Astrocyte (in vitro differentiated cells and primary cell): ENCODE results near the gene EIF3L. TPM values are rescaled to one million over a fixed set of nuclear protein-coding genes. Genes with fewer than 3 reads are reported as not detected.

Experiments
- DNase-seq: peaks from one replicate; pipeline ENCODE4 v3.0.0-alpha.2; 2010; ENCODE audit warnings: low read depth
- FAIRE-seq: peaks from 2 replicates; lab custom pipeline; 2011; peaks lifted over from hg19 to GRCh38; lab: Jason Lieb, UNC
- H2AFZ ChIP-seq: 2 replicates; pipeline ENCODE4 v1.6.0; 2012; ENCODE audit warnings: low read depth, low read length, inconsistent platforms
- H3K27ac ChIP-seq: 2 replicates; pipeline ENCODE4 v1.5.1; 2011; ENCODE audit warnings: low read depth, low read length, inconsistent platforms
- H3K27me3 ChIP-seq: 2 replicates; pipeline ENCODE4 v1.6.0; 2011; ENCODE audit warnings: low read length, inconsistent platforms; ENCODE audit not compliant: insufficient read depth
- H3K36me3 ChIP-seq: 2 replicates; pipeline ENCODE4 v1.5.1; 2011; ENCODE audit warnings: low read length, inconsistent platforms; ENCODE audit not compliant: insufficient read depth
- H3K4me1 ChIP-seq: 2 replicates; pipeline ENCODE4 v1.5.1; 2011; ENCODE audit warnings: low read length, inconsistent platforms; ENCODE audit not compliant: insufficient read depth
- H3K4me2 ChIP-seq: 2 replicates; pipeline ENCODE4 v1.6.0; 2012; ENCODE audit warnings: low read length, inconsistent platforms
- H3K4me3 ChIP-seq: 2 replicates; pipeline ENCODE4 v1.5.1; 2011; ENCODE audit warnings: low read depth, mild to moderate bottlenecking, low read length, inconsistent platforms; ENCODE audit not compliant: insufficient read depth
- H3K79me2 ChIP-seq: 2 replicates; pipeline ENCODE4 v1.6.0; 2012; ENCODE audit warnings: mild to moderate bottlenecking, low read length, inconsistent platforms; ENCODE audit not compliant: insufficient read depth
- H3K9ac ChIP-seq: 2 replicates; pipeline ENCODE4 v1.6.0; 2012; ENCODE audit warnings: mild to moderate bottlenecking, low read length, inconsistent platforms
- H3K9me3 ChIP-seq: 2 replicates; pipeline ENCODE4 v1.5.1; 2012; ENCODE audit warnings: low read depth, mild to moderate bottlenecking, low read length, inconsistent platforms; ENCODE audit not compliant: insufficient read depth
- H4K20me1 ChIP-seq: 2 replicates; pipeline ENCODE4 v1.6.0; 2012; ENCODE audit warnings: low read length, inconsistent platforms; ENCODE audit not compliant: insufficient read depth
- H3K27ac Mint-ChIP-seq: one replicate; pipeline ENCODE4 v1.8.0; 2021; ENCODE audit warnings: mild to moderate bottlenecking, mixed read lengths; ENCODE audit not compliant: unreplicated experiment
- H3K27me3 Mint-ChIP-seq: one replicate; pipeline ENCODE4 v1.8.0; 2021; ENCODE audit warnings: low read depth, mixed read lengths; ENCODE audit not compliant: unreplicated experiment
- H3K36me3 Mint-ChIP-seq: one replicate; pipeline ENCODE4 v1.8.0; 2021; ENCODE audit warnings: low read depth, mixed read lengths; ENCODE audit not compliant: unreplicated experiment
- H3K4me1 Mint-ChIP-seq: one replicate; pipeline ENCODE4 v1.8.0; 2021; ENCODE audit warnings: low read depth, mixed read lengths; ENCODE audit not compliant: unreplicated experiment
- H3K4me3 Mint-ChIP-seq: one replicate; pipeline ENCODE4 v1.8.0; 2021; ENCODE audit warnings: mild to moderate bottlenecking, moderate library complexity, mixed read lengths; ENCODE audit not compliant: unreplicated experiment
- H3K9me3 Mint-ChIP-seq: one replicate; pipeline ENCODE4 v1.8.0; 2021; ENCODE audit warnings: mild to moderate bottlenecking, mixed read lengths; ENCODE audit not compliant: unreplicated experiment
- EZH2 ChIP-seq: IDR thresholded peaks from 2 replicates; pipeline ENCODE4 v1.6.1; 2012; ENCODE audit warnings: mild to moderate bottlenecking, low read length, inconsistent platforms; ENCODE audit not compliant: insufficient read depth
- total RNA-seq: library from RNA; stranded (reverse); gene quantifications from 2 replicates; pipeline ENCODE4 v1.2.1, GENCODE V29; 2021
- TF ChIP-seq, protein P1 (sequence below): IDR thresholded peaks from 2 replicates; pipeline ENCODE4 v1.5.1; 2011; ENCODE audit warnings: low read depth, mild to moderate bottlenecking, inconsistent platforms, low read length, moderate library complexity; ENCODE audit not compliant: insufficient read depth

Gene EIF3L
- total RNA-seq, 1 donor from 2014 or later, result 323 TPM

GRCh38 chr22:37843741-37844089, 5.5 kb upstream of the EIF3L start:
- FAIRE-seq (no peak), DNase-seq (no peak)
- H3K27me3 ChIP-seq, result no peaks in the 10 kb centered on the region
- TF ChIP-seq, protein P1, sequence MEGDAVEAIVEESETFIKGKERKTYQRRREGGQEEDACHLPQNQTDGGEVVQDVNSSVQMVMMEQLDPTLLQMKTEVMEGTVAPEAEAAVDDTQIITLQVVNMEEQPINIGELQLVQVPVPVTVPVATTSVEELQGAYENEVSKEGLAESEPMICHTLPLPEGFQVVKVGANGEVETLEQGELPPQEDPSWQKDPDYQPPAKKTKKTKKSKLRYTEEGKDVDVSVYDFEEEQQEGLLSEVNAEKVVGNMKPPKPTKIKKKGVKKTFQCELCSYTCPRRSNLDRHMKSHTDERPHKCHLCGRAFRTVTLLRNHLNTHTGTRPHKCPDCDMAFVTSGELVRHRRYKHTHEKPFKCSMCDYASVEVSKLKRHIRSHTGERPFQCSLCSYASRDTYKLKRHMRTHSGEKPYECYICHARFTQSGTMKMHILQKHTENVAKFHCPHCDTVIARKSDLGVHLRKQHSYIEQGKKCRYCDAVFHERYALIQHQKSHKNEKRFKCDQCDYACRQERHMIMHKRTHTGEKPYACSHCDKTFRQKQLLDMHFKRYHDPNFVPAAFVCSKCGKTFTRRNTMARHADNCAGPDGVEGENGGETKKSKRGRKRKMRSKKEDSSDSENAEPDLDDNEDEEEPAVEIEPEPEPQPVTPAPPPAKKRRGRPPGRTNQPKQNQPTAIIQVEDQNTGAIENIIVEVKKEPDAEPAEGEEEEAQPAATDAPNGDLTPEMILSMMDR, result no peak
- TF ChIP-seq EZH2, result no peak
- no peaks in the 10 kb centered on the region for H3K27me3 Mint-ChIP-seq
- no peaks in the 10 kb centered on the region for H3K9me3 ChIP-seq
- peak overlapping the region; percentile 75 for H3K27ac Mint-ChIP-seq
- H3K4me2 ChIP-seq, result peak overlapping the region; percentile 83
- H4K20me1 ChIP-seq, result peaks cover 26% of the 10 kb centered on the region
- H3K9ac ChIP-seq, result peak overlapping the region; percentile 85
- peak overlapping the region; percentile 72 for H3K4me3 ChIP-seq
- peak overlapping the region; percentile 92 for H3K4me3 Mint-ChIP-seq
- H3K36me3 ChIP-seq, result peaks cover 6% of the 10 kb centered on the region
- peaks cover 11% of the 10 kb centered on the region for H3K9me3 Mint-ChIP-seq
- peaks cover 43% of the 10 kb centered on the region for H3K79me2 ChIP-seq
- H3K36me3 Mint-ChIP-seq, result peaks cover 13% of the 10 kb centered on the region
- H3K27ac ChIP-seq, result peak overlapping the region; percentile 79
- H2AFZ ChIP-seq, result peak overlapping the region; percentile 94
- H3K4me1 ChIP-seq, result peaks cover 4% of the 10 kb centered on the region
- H3K4me1 Mint-ChIP-seq, result peaks cover 10% of the 10 kb centered on the region

DNA sequence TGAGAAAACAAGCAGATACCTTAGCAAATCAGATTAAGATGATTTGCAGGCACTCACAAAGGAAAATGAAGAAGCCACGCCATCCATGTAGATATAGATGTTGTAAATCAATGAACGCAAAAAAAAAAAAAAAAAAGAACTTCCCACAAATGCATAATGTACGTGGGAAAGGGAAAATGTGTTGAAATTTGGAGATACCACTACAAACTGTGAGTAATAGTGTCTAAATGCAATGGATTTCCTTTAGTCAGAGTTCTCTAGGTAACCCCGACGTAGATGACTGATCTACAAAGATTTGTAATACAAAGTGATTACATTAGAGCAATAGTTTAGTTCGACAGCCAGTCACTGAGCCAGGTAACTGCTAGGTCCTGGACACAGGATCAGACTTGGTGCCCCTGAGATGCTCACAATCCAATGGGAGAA, 4.3 kb upstream of the EIF3L start:
- Histone ChIP-seq H3K4me2 (peak overlapping the region; percentile 83), H3K27ac (no peak overlapping the region)

DNA sequence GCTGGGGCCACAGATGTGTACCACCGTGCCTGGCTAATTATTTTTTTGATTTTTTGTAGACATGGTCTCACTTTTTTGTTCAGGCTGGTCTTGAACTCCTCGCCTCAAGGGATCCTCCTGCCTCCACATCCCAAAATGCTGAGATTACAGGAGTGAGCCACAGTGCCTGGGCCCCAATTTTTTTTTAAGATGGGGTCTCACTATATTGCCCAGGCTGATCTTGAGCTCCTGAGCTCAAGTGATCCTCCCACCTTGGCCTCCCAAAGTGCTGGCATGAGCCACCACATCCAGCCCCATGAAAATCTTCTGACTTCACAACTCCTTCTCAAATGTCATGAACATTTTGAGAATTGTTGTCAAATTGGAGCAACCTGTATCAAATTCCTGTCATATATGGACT, 2.8 kb upstream of the EIF3L start:
- H3K4me3 ChIP-seq, result no peak overlapping the region
- peak overlapping the region; percentile 23 for H3K4me3 Mint-ChIP-seq
- peaks cover 56% of the 10 kb centered on the region for H3K79me2 ChIP-seq

More for the DNA sequence above, 4.3 kb upstream of the EIF3L start:
- H3K27me3 ChIP-seq, result no peaks in the 10 kb centered on the region
- Mint-ChIP-seq H3K4me3 (peak overlapping the region; percentile 81), H3K4me1 (peaks cover 10% of the 10 kb centered on the region), H3K27ac (peak overlapping the region; percentile 81), H3K36me3 (peaks cover 11% of the 10 kb centered on the region), H3K9me3 (peaks cover 11% of the 10 kb centered on the region), H3K27me3 (no peaks in the 10 kb centered on the region)
- H3K9ac ChIP-seq, result no peak overlapping the region
- peaks cover 28% of the 10 kb centered on the region for H4K20me1 ChIP-seq
- peaks cover 7% of the 10 kb centered on the region for H3K4me1 ChIP-seq
- FAIRE-seq, result no peak
- H2AFZ ChIP-seq, result peak overlapping the region; percentile 94
- H3K79me2 ChIP-seq, result peaks cover 50% of the 10 kb centered on the region
- H3K36me3 ChIP-seq, result peaks cover 1% of the 10 kb centered on the region
- DNase-seq, result no peak
- H3K9me3 ChIP-seq, result no peaks in the 10 kb centered on the region
- peak overlapping the region; percentile 72 for H3K4me3 ChIP-seq
- TF ChIP-seq EZH2, result no peak
- TF ChIP-seq, protein P1, result no peak

More for the DNA sequence above, 2.8 kb upstream of the EIF3L start:
- no peak for FAIRE-seq
- no peak overlapping the region for H3K27ac ChIP-seq
- peaks cover 31% of the 10 kb centered on the region for H4K20me1 ChIP-seq
- no peaks in the 10 kb centered on the region for H3K27me3 ChIP-seq
- no peak overlapping the region for H2AFZ ChIP-seq
- H3K36me3 ChIP-seq, result peaks cover 7% of the 10 kb centered on the region
- Mint-ChIP-seq H3K27ac (no peak overlapping the region), H3K4me1 (peaks cover 18% of the 10 kb centered on the region), H3K9me3 (peaks cover 11% of the 10 kb centered on the region), H3K36me3 (peaks cover 11% of the 10 kb centered on the region), H3K27me3 (no peaks in the 10 kb centered on the region)
- no peak overlapping the region for H3K9ac ChIP-seq
- DNase-seq, result no peak
- H3K4me2 ChIP-seq, result no peak overlapping the region
- H3K4me1 ChIP-seq, result peaks cover 14% of the 10 kb centered on the region
- no peaks in the 10 kb centered on the region for H3K9me3 ChIP-seq
- TF ChIP-seq, protein P1, result no peak
- TF ChIP-seq EZH2, result no peak
